IPS-20b (cell line): ENCODE measurements around the gene RHOBTB1.
"Not testable (repeated sequence)": the region's sequence is repeated elsewhere in the genome, so short reads cannot be mapped to it uniquely, and the experiment has no call there.

Experiments used
- H3K27ac ChIP-seq: one replicate; pipeline ENCODE4 v1.5.1; 2013; ENCODE audit warnings: low read length
- H3K27me3 ChIP-seq: 2 replicates; pipeline ENCODE4 v1.6.1; 2013; ENCODE audit warnings: mild to moderate bottlenecking, low read length, inconsistent platforms; ENCODE audit not compliant: insufficient read depth
- H3K36me3 ChIP-seq: 2 replicates; pipeline ENCODE4 v1.6.1; 2013; ENCODE audit warnings: low read depth, mild to moderate bottlenecking, inconsistent platforms, low read length, moderate library complexity; ENCODE audit not compliant: insufficient read depth
- H3K4me1 ChIP-seq: 2 replicates; pipeline ENCODE4 v1.6.1; 2013; ENCODE audit warnings: mild to moderate bottlenecking, control low read depth, inconsistent platforms, low read length, moderate library complexity; ENCODE audit not compliant: insufficient read depth
- H3K4me3 ChIP-seq: 2 replicates; pipeline ENCODE4 v1.5.1; 2013; ENCODE audit warnings: mild to moderate bottlenecking, low read length, inconsistent platforms
- H3K9ac ChIP-seq: 2 replicates; pipeline ENCODE4 v1.6.1; 2013; ENCODE audit warnings: low read depth, mild to moderate bottlenecking, inconsistent platforms, low read length, moderate library complexity
- H3K9me3 ChIP-seq: 2 replicates; pipeline ENCODE4 v1.6.1; 2013; ENCODE audit warnings: mild to moderate bottlenecking, low read depth, low read length, inconsistent platforms; ENCODE audit not compliant: insufficient read depth

RHOBTB1 gene

GRCh38 chr10:60913071-60913470, 30.9 kb downstream of the RHOBTB1 start:
- H3K36me3 ChIP-seq: 0 out of 2 replicates have a peak, but pooled peaks cover 7% of the 10 kb centered on the region
- no peak overlapping the region for H3K9ac ChIP-seq
- H3K4me3 ChIP-seq: no peak overlapping the region

GRCh38 chr10:60911715-60912114, 32.3 kb downstream of the RHOBTB1 start:
- Histone ChIP-seq H3K27ac (no peak overlapping the region), H3K9ac (no peak overlapping the region), H3K4me1 (no peaks in the 10 kb centered on the region), H3K36me3 (0 out of 2 replicates have a peak, but pooled peaks cover 7% of the 10 kb centered on the region), H3K27me3 (no peaks in the 10 kb centered on the region), H3K9me3 (peaks cover 7% of the 10 kb centered on the region; the same call in 1 of the 2 replicates), H3K4me3 (no peak overlapping the region)

More at GRCh38 chr10:60913071-60913470, 30.9 kb downstream of the RHOBTB1 start:
- Histone ChIP-seq H3K27ac (no peak overlapping the region), H3K9me3 (no peaks in the 10 kb centered on the region), H3K27me3 (no peaks in the 10 kb centered on the region), H3K4me1 (peaks cover 4% of the 10 kb centered on the region; the same call in 1 of the 2 replicates)

GRCh38 chr10:60911216-60911615, 32.8 kb downstream of the RHOBTB1 start:
- 0 out of 2 replicates have a peak, but pooled peaks cover 7% of the 10 kb centered on the region for H3K36me3 ChIP-seq
- no peaks in the 10 kb centered on the region for H3K27me3 ChIP-seq

GRCh38 chr10:60910543-60910942, 33.4 kb downstream of the RHOBTB1 start:
- H3K9ac ChIP-seq: no peak overlapping the region
- H3K36me3 ChIP-seq: 0 out of 2 replicates have a peak, but pooled peaks cover 7% of the 10 kb centered on the region
- no peaks in the 10 kb centered on the region for H3K4me1 ChIP-seq
- no peak overlapping the region for H3K27ac ChIP-seq
- H3K9me3 ChIP-seq: peaks cover 12% of the 10 kb centered on the region; the same call in 1 of the 2 replicates
- H3K27me3 ChIP-seq: no peaks in the 10 kb centered on the region
- no peak overlapping the region for H3K4me3 ChIP-seq

More at GRCh38 chr10:60911216-60911615, 32.8 kb downstream of the RHOBTB1 start:
- H3K9me3 ChIP-seq: peaks cover 12% of the 10 kb centered on the region; the same call in 1 of the 2 replicates
- no peaks in the 10 kb centered on the region for H3K4me1 ChIP-seq
- no peak overlapping the region for H3K4me3 ChIP-seq
- no peak overlapping the region for H3K9ac ChIP-seq
- H3K27ac ChIP-seq: no peak overlapping the region

- Histone ChIP-seq H3K4me3 (no peak overlapping the region), H3K27ac (no peak overlapping the region), H3K9me3 (peaks cover 12% of the 10 kb centered on the region; the same call in 1 of the 2 replicates), H3K4me1 (no peaks in the 10 kb centered on the region), H3K36me3 (0 out of 2 replicates have a peak, but pooled peaks cover 7% of the 10 kb centered on the region), H3K27me3 (no peaks in the 10 kb centered on the region), H3K9ac (no peak overlapping the region)
These were observed 35.1 kb downstream of the RHOBTB1 start for GRCh38 chr10:60908896-60909295.

- H3K4me1 ChIP-seq: no peaks in the 10 kb centered on the region
- no peak overlapping the region for H3K27ac ChIP-seq
- no peak overlapping the region for H3K9ac ChIP-seq
- H3K9me3 ChIP-seq: peaks cover 12% of the 10 kb centered on the region; the same call in 1 of the 2 replicates
- H3K36me3 ChIP-seq: 0 out of 2 replicates have a peak, but pooled peaks cover 7% of the 10 kb centered on the region
- no peak overlapping the region for H3K4me3 ChIP-seq
- H3K27me3 ChIP-seq: no peaks in the 10 kb centered on the region
These were observed 36.0 kb downstream of the RHOBTB1 start for GRCh38 chr10:60908031-60908430.

- Histone ChIP-seq H3K36me3 (0 out of 2 replicates have a peak, but pooled peaks cover 7% of the 10 kb centered on the region), H3K4me1 (no peaks in the 10 kb centered on the region), H3K27me3 (no peaks in the 10 kb centered on the region), H3K27ac (no peak overlapping the region), H3K4me3 (no peak overlapping the region), H3K9me3 (peaks cover 12% of the 10 kb centered on the region; the same call in 1 of the 2 replicates), H3K9ac (no peak overlapping the region)
These were observed 36.7 kb downstream of the RHOBTB1 start for GRCh38 chr10:60907236-60907635.

GRCh38 chr10:60906825-60907224, 37.2 kb downstream of the RHOBTB1 start:
- not testable (repeated sequence) for H3K4me3 ChIP-seq, H3K36me3 ChIP-seq, H3K27me3 ChIP-seq, H3K27ac ChIP-seq, H3K4me1 ChIP-seq, H3K9ac ChIP-seq
- H3K9me3 ChIP-seq: peaks cover 12% of the 10 kb centered on the region; the same call in 1 of the 2 replicates

GRCh38 chr10:60906411-60906810, 37.6 kb downstream of the RHOBTB1 start:
- no peak overlapping the region for H3K27ac ChIP-seq

GRCh38 chr10:60905580-60905979, 38.4 kb downstream of the RHOBTB1 start:
- Histone ChIP-seq H3K4me1 (no peaks in the 10 kb centered on the region), H3K9me3 (peaks cover 12% of the 10 kb centered on the region; the same call in 1 of the 2 replicates), H3K9ac (no peak overlapping the region), H3K4me3 (no peak overlapping the region), H3K27ac (no peak overlapping the region), H3K36me3 (0 out of 2 replicates have a peak, but pooled peaks cover 4% of the 10 kb centered on the region), H3K27me3 (no peaks in the 10 kb centered on the region)

More at GRCh38 chr10:60906411-60906810, 37.6 kb downstream of the RHOBTB1 start:
- Histone ChIP-seq H3K9ac (no peak overlapping the region), H3K9me3 (peaks cover 12% of the 10 kb centered on the region; the same call in 1 of the 2 replicates), H3K36me3 (0 out of 2 replicates have a peak, but pooled peaks cover 7% of the 10 kb centered on the region), H3K4me1 (no peaks in the 10 kb centered on the region), H3K4me3 (no peak overlapping the region), H3K27me3 (no peaks in the 10 kb centered on the region)

- Histone ChIP-seq H3K27ac (no peak overlapping the region), H3K4me3 (no peak overlapping the region), H3K9me3 (peaks cover 12% of the 10 kb centered on the region; the same call in 1 of the 2 replicates), H3K36me3 (no peaks in the 10 kb centered on the region), H3K9ac (no peak overlapping the region), H3K4me1 (no peaks in the 10 kb centered on the region), H3K27me3 (no peaks in the 10 kb centered on the region)
These were observed 40.9 kb downstream of the RHOBTB1 start for GRCh38 chr10:60903096-60903495.

- Histone ChIP-seq H3K9ac (no peak overlapping the region), H3K4me3 (no peak overlapping the region), H3K4me1 (no peaks in the 10 kb centered on the region), H3K9me3 (0 out of 2 replicates have a peak, but pooled peaks cover 5% of the 10 kb centered on the region), H3K27me3 (no peaks in the 10 kb centered on the region), H3K36me3 (no peaks in the 10 kb centered on the region), H3K27ac (no peak overlapping the region)
These were observed 42.3 kb downstream of the RHOBTB1 start for GRCh38 chr10:60901561-60902235.
